Stimulated activated CD4-positive, alpha-beta T cell treated with anti-CD3 and anti-CD28 coated beads, Interleukin-2, amount 100 ng/mL, for 4 hours (primary cell): Measurements from ENCODE around the gene SNX17.

ENCODE experiments used
- DNase-seq: peaks from one replicate; pipeline ENCODE4 v3.0.0-alpha.2; 2020; ENCODE audit warnings: low read depth

SNX17 gene

DNA sequence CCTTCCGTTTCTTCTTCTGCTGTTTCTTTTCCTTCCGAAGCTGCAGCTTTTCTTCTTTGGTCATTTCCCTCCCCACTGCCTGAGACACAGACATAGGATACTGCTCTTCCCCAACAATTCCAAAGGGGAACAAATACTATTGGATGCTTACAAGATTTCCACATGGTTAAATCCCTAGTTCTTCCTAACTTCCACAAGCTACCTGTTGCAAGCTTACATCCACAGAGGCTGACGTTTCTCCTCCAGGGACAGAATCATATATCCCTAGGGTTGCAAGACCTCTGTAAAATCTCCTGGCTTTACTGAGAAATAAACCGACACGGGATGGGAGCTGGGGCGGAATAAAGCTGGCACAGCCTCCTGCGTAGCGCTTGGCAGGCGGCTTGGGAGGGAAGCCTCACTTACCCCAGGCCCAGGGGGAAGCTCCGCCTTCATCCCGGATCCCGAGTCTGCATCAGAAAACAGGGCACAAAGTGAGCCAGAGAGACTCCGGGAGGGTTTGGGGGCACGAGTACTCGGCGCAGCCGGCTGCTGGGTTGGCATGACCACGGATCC, 868 bp upstream of the SNX17 start:
- DNase-seq, result no peak

DNA sequence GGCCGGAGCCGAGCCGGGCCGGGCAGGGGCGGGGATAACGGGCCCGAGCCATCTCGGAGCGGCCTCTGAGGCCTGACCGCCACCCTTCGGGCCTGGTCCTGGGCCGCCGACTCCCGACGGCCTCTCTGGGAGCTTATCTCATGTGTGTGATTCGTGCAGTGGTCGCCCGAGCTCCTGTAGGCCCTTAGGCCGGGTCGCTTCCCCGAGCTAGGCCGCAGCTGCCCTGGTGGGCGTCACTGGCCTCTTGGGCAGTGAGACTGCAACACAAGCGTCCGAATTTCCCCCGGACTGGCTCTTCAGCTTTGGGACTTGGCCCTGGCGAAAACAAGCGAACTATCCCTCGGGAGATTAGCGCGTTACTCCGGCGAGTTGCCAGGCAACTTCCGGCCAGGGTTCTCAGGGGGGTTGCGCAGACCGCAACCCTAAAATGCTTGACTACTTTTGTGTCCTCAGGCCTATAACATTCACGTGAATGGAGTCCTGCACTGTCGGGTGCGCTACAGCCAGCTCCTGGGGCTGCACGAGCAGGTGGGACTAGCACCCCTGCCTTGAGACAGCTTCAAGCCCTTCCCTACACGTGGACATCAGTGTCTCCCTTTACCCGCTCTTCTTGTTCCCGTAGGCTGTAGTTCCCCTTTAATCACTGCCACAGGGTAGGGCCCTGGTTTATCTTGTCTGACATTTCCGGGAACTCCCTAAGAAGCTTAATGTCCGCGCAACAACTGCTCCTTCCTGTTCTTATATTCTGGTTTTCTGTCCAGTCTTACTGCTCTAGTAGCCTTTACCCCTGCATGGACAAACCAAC, 602 bp downstream of the SNX17 start:
- DNase-seq, result no peak

DNA sequence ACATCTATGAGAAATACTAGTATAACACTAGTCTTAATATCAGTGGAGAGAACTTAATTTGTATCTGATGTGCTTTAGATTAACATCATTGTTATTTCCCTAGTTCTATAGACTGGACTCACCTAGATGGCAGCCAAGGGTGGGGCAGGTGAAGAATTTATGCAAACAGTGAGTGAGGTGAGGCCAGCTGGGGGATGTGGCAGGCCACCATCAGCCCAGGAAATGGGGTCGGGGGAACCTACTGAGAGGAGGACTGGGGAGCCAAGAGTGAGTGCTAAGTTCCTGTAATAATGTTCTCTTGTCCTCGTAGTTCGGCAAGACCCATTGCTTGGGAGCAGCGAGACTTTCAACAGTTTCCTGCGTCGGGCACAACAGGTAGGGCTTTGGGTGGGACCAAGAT, 2.5 kb downstream of the SNX17 start:
- no peak for DNase-seq

DNA sequence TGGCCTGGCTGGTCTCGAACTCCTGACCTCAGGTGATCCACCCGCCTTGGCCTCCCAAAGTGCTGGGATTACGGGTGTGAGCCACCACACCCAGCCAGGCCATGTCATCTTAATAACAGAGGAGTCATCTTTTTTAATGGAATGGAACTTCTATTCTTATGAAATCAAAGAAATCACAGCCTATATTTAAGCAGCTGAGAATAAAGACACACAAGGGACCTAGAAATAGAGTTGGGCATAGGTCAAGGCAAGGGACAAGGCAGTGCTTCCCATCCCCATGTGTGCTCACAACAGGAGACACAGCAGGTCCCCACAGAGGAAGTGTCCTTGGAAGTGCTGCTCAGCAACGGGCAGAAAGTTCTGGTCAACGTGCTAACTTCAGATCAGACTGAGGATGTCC, 3.2 kb downstream of the SNX17 start:
- DNase-seq, result no peak

DNA sequence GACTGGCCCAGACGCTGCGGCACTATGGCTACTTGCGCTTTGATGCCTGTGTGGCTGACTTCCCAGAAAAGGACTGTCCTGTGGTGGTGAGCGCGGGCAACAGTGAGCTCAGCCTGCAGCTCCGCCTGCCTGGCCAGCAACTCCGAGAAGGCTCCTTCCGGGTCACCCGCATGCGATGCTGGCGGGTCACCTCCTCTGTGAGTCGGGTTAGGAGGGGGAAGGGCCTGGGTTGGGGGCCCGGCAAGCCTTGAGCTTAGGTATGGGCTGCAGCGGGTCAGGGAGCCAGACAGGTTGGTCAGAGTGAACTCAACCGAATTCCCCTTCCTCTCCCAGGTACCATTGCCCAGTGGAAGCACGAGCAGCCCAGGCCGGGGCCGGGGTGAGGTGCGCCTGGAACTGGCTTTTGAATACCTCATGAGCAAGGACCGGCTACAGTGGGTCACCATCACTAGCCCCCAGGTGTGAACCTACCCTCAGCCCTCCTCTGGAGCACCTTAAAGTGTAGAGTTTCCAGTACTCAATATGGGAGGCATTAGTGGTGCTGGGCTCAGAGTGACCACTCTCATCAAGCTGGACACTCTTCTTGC, 5.2 kb downstream of the SNX17 start:
- no peak for DNase-seq

DNA sequence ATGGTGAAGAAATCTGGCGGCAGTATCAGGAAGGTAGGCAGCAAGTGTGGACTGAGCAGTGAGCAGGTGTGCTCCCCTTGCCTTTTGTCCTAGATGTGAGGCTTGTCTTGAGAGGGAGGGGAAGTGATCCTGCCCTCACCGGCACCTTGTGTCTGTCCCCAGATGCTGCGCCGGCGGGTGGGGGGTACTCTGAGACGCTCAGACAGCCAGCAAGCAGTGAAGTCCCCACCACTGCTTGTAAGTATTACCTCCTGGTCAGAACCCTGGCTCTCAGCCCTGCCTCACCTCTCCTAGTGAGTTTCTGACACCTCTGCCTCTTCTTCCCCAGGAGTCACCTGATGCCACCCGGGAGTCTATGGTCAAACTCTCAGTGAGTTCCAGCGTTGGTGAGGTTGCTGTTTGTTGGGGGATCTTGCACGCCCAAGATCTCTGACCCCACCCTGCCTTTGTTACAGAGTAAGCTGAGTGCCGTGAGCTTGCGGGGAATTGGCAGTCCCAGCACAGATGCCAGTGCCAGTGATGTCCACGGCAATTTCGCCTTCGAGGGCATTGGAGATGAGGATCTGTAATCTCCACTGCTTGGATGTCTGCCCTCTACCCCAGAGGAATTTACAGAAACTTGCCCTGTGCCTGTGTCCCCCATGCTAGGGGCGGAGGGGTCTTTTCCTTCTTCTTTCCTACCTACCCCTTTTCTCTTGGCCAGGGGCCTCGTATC, 5.9 kb downstream of the SNX17 start:
- DNase-seq, result no peak

DNA sequence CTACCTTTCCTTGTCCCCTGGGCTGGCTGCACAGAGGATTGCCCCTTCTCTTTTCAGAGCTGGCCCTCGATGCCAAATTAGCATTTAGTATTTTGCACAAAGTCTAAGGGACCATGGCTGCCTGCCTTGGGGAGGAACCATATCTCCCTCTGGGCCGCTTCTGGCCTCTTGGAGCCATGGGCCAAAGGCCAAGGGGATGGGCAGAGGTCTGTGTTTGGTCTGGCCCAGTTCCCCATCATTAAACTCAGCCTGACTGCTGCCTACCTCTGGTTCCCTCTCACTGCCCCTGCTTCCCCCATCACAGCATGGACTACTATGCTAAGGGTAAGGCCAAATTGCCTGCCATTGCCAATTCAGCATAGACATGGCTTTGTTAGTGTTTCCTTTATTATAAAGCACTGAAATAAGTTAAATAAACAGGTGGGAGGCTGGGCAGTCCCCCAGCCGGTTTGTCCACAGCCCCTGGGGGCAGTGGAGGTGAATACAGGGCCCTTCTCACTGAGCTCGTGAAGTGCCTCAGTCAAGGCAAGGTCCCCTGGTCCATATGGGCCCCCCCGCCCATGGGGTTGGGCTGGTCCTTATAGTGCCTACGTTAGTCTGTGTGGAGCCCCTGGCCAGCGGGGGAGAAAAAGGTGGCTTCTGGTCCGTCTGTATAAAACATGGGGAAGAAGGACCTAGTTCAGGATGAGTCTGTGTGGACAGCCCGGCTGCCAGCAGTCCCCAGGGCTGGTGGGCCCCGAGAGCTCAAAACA, 6.6 kb downstream of the SNX17 start:
- DNase-seq, result no peak

DNA sequence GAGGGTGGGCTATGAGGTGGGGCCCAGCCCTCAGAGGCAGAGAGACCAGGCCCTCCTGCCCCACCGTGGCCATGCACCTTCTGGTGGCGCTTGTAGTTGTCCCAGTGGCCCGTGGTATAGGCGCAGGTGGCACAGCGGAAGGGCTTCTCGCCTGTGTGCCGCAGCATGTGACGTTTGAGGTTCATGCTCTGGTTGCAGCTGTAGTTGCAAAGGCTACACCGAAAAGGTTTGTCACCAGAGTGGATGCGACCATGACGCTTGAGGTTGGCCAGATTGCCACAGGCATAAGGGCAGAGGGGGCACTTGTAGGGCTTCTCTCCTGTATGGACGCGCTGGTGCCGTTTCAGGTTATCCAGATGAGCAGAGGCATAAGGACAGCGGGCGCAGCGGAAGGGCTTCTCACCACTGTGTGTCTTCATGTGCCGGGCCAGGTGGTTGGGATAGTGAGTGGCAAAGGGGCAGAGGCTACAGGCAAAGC, 7.2 kb downstream of the SNX17 start:
- DNase-seq, result no peak

DNA sequence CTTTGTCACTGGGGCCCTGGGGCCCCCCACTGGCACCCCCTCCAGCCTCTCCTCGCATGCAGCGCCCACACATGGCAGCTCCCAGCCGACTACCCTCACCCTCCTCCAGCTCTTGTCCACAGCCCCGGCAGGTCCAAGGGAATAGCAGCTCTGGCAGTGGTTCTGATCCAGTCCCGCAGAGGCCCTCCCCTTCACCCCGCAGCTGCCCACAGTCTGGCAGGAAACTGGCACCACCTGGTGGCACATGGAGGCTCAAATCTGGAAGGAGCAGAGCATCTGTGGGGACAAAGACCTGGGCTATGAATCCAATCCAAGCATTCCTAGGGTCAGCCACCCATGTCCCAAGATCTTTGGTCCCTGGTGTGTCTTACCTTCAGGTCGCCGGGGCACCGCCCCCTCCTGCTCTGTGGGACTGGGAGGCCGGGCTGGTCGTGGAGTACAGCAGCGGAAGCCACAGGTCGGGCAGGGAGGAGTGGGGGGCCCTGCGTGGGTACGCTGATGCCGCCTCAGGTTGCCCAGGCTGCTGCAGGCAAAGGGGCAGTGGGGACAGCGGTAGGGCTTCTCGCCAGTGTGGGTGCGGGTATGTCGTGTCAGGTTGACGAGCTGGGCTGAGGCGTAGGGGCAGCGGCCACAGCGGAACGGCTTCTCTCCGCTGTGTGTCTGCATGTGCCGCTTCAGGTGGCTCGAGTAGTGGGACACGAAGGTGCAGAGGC, 7.8 kb downstream of the SNX17 start:
- no peak for DNase-seq

DNA sequence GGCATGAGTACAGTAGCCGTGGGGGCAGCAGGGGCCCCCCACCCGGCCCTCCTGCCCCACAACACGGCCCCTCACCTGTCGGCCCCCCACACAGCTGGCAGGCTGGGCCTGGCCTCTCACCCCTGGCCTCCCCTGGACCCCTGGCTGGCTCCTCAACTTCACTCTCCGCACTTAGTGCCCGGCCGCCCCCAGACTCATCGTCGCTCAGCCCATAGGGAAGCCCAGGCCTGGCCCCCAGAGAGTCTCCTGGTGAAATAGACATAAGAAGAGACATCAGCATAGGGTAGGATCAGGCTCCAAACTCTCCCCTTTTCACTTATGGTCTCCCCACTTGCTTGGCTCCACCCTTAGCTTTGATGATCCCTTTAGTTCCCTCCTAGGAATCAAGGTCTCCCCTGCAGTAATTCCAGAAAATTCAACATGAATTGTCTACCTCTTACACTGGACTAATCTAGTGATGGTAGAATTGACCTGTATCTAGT, 8.4 kb downstream of the SNX17 start:
- no peak for DNase-seq

DNA sequence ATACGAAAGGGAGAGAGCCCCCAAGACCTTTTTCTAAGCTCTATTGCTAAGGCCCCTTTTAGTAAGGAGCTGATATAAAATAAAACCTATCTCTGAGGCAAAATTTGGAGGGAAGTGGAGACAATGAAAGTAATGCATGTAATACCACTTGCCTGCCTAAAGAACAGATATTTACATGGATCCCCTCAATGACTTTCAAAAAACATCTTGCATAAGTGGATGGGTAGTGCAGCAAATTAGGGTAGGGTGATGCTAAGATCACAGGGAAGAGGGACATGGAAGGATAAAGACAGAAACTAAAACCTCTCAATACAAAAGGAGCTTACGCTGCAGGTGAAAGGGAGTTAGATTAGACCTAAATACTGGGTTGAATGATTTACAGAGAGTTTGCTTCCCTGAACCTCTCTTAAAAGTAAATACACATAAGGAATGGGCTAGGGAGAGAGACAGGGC, 9.0 kb downstream of the SNX17 start:
- DNase-seq, result no peak

DNA sequence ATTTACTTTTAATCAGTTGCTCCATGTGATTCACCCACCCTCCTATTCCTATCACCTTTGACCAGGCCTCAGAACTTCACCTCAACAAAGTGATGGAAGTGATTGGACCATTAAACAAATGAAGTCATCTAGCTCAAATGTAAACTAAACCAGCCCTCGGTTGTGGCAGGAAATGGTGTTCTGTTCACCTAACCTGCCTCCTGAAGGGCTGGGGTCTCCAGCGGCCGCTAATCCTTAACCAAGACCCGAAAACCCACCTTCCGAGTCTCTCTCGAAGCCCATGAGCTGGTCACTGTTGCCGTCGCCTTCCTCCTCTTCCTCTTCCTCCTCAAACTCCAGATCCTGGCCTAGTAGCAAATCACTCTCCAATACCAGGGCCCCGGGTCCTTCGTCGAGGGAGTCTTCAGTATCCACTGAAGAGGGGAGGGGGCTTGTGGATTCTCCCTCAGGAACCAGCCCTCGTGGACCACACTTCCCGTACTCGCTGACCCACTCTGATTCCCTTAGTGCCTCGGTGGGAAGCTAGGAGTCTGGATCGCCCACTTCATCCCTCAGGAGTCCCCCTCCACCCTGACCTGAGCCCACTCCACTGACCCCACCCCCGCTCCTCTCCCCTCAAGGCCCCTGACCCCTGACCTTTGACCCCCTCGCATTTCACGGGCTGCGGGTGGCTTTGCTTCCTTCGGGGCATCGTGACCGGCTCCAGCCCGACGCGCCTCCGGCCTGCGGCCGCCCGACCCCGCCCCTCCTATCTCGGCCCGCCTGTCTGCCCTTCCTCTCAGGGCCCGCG, 9.6 kb downstream of the SNX17 start:
- DNase-seq, result no peak

DNA sequence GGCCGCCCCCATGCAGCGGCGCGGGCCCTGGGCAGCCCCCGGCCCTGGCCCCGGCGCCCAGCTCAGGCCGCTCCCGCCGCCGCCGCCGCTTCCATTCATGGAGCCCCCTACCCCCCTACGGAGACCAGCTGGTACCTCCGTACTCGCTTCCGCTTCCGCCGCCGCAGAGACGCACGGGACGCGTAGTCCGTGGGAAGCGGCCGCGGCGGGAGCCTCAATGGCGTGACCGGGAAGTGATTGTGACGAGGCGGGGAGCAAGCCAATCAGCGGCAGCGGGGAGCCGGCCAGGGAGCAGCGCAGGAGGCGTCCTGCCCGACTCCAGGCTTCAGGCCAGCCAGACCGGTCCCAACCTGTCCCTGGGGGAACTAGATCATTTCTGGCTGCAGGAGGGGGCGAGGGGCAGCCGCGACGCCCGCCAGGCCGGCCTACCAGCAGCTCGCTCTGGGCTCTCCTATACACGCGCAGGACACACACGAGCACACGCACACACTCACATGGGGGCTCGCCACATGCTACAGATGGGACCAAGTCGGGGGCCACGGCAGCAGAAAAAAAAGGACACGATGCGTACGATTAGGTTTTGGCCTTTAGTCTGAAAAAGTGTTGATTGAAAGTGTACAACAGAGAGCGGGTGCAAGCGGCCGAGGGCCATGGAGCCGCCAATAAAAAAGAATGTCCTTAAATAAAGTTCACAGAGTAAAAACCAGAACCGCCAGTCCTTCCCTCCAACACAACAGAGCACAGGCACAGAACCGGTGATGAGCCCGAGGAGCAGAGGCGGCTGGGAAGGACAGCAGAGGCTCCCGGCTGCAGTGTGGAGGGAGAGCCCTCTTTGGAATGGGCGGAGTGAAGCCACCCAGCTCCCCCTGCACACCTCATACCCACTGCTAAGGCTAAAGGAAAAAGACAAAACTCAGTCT, 10.5 kb downstream of the SNX17 start, which contains the start of gene ZNF513:
TSS of gene ZNF513 (minus strand) at position 109 of the 920 bp plus-strand sequence. CDS start 208 bp downstream, outside the sequence.
- DNase-seq, result peak; percentile 81

DNA sequence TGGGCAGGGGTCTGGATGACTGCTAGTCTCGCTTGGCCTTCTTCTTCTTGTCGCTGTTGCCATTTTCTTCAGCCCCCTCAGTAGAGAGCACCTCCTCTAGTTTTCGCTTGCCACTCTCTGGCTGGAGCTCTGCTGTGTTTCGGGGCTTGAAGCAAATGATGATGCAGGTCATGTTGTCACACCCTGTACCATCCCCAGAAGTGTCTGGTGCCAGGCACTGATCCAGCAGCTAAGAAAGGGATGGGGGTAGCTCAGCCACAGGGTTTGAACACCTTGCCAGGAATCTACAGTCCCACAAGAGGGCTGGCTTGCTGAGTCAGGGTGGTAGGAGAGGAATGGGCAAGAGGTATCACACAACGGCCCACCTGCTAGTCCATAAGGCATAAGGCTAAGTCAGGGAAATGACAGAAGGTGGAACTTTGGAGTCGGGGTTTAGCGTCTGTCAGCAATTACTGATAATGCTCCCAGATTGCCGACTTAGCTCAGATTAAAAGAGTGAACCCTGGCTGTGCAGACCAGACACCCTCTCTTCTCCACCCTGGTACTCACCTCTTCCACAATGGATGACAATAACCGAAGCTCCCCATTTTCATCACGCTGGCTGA, 11.3 kb downstream of the SNX17 start:
- no peak for DNase-seq

DNA sequence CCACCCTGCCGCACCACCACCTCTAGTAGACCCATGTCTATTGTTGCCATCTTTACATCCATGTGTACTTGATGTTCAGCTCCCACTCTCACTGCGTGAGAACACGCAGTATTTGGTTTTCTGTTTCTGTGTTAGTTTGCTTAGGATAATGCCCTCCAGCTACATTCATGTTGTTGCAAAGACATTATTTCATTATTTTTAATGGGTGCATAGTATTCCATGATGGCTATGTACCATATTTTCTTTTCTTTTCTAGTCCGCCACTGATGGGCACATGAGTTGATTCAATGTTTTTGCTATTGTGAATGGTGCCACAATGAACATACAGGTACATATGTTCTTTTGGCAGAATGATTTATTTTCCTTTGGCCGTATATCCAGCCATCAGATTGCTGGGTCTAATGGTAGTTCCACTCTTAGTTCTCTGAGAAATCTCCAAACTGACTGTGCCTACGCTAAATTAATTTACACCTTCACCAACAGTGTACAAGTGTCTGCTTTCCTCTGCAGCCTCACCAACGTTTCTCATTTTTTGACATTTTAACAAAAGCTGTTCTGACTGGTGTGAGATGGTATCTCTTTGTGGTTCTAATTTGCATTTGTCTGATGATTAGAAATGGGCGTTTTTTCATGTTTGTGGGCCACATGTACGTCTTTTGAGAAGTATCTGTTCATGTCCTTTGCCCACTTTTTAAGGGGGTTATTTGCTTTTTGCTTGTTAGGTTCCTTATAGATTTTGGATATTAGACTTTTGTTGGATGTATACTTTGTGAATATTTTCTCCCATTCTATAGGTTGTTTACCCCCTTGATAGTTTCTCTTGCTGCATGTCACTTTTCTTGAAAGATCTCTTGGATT, 20.6 kb downstream of the SNX17 start:
- no peak for DNase-seq

DNA sequence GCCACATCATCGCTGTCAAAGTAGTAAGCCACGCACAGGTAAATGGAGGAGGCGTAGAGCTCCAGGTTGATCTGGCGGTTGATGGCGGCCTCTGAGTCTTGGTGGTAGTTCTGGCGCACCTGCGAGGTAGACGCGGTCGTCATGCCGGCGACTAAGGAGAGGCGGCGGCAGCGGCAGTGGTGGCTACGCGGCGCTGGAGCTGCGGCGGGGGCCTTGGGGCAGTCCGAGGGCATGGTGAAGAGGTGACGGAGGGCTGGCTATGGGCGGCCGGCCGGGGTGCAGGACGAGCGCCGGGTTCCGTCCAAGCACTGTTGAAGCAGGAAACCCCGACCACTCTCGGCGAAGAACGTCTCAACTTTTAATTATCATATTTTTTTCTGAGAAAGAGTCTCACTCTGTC, 22.8 kb downstream of the SNX17 start:
- no peak for DNase-seq

DNA sequence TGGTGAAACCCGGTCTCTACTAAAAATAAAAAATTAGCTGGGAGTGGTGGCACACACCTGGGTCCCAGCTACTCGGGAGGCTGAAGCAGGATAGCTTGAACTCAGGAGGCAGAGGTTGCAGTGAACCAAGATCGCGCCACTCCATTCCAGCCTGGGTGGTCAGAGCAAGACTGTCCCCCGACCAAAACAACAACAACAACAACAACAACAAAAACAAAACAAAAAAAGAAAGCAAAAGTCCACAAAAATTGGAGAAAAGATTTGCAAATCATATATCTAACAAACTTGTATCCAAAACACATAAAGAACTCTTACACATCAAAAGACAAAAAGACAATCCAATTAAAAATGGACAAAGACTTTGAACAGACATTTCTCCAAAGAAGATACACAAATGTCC, 28.5 kb downstream of the SNX17 start:
- no peak for DNase-seq
